Glomerular endothelial cell (primary cell): ENCODE results near the gene LRRC30. TPM values are rescaled to one million over a fixed set of nuclear protein-coding genes. Genes with fewer than 3 reads are reported as not detected.

Experiments used
- DNase-seq: peaks from one replicate; pipeline ENCODE4 v3.0.0-alpha.2; 2011; ENCODE audit warnings: low read depth, low spot score; ENCODE audit errors: extremely low read depth
- total RNA-seq: library from RNA; depleted of rRNA; stranded (reverse); fragments of >200 nt; gene quantifications from 2 replicates; pipeline ENCODE4 v1.2.3, GENCODE V29; 2015

The LRRC30 gene
- total RNA-seq, 1 donor from 2014 or later: not detected

GRCh38 chr18:7236933-7237332 is 6.0 kb downstream of the LRRC30 start:
- DNase-seq: no peak

GRCh38 chr18:7237673-7238272 is 6.9 kb downstream of the LRRC30 start:
- no peak for DNase-seq

GRCh38 chr18:7242926-7243325 is 12.0 kb downstream of the LRRC30 start:
- DNase-seq: no peak

- DNase-seq: no peak
Observed at GRCh38 chr18:7248877-7249276, 18.0 kb downstream of the LRRC30 start.

DNA sequence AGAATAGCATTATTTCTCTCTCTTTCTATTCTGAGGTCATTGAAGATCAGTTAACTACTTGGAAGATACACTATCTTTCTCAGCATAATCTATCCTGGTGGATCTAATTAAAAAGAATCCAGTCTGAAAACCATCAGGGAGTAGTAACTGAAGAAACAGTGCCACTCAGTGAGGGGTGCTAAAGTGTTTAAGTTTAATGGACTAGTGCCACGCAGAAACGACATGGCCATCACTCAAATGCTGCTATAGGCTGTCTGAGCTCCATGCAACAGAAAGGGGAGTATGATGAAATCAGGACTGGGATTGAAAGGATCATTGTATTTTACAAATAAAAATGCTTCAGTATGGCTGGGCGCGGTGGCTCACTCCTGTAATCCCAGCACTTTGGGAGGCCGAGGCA is 23.3 kb downstream of the LRRC30 start:
- DNase-seq: no peak

DNA sequence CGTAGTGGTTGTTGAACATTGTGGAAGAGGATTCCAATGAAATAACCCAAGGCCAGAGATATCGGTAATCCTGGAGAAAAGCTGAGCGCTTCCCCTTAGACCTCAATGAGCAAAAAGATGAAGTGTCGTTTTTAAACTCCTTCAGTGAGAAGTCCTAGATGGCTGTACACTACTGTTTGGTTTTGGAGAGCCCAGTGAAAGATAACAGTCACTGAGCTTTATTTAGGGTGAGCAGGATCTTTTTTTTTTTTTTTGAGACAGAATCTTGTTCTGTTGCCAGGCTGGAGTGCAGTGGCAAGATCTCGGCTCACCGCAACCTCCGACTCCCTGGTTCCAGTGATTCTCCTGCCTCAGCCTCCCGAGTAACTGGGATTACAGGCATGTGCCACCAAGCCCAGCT is 24.2 kb downstream of the LRRC30 start:
- no peak for DNase-seq

DNA sequence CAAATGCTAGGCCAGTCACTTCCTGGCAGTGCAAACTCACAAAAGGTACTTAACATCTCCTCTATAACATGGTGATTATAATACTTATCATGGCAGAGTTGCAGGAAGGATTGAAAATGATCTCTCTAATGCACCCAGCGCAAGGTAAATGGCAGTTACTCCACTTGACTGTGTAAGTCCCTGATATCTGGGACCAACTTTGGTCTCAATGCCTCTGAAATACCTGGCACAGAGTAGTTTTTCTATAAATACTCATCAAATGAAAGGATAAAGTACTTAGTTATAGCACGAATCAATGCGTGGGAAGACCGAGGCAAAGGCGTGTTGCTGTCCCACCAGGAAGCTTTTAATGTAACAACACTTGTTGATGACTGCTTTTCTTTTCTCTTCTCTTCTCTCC is 24.8 kb downstream of the LRRC30 start:
- no peak for DNase-seq

DNA sequence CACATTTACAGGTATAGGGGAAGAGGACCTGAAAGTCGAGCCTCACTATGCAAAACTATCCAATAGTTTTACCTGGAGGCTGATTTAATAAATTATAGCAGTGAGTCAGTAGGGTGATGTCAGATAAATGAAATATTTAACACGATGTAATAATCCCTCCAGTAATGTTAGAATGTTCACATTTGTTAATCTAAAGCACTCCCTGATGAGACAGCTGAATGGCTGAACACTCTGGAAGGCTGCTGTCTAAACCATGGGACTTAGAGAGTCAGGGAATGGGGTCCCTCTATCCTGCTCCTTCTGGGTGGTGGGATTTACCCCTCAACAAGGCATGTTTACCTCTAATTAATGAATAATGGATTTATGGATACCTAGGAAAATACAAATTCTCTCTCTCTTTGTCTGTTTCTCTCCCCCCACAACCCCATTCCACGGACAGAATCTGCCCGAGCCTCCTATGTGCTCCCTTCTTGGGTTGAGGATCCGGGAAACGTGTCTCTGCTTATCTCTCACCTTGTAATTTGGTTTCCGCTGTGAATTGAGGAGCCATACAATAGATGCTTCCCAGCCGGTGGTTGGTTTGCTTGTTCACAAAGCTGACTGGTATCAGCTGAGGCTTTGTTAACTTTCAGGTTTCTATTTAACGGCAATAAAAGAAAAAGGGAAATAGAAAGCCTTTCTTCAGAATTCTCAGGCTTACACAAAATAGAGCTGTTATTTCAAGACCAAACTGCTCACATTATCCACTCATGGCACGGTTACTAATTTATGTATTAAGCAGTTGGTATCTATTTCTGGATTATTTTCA is 25.9 kb downstream of the LRRC30 start:
- no peak for DNase-seq

GRCh38 chr18:7257426-7257740 is 26.5 kb downstream of the LRRC30 start:
- DNase-seq: no peak

DNA sequence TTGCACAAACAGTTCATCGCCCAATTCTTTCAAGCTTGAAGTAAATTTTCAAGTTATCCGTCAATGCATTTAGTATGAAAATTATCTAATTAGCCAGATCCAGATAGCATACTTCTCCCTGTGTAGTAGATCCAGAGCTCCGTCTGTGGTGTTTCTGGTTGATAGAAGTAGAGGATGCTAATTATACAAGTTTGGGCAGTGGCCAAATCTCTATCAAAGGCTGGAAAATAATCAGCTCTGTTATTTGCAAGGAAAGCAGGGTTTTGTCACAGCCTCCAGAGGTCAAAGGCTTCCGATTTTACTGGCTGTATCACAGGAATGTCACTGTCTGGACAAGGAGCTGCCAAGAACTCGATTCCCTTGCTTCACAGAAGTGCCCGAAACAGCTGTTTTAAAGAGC is 28.6 kb downstream of the LRRC30 start:
- no peak for DNase-seq

DNA sequence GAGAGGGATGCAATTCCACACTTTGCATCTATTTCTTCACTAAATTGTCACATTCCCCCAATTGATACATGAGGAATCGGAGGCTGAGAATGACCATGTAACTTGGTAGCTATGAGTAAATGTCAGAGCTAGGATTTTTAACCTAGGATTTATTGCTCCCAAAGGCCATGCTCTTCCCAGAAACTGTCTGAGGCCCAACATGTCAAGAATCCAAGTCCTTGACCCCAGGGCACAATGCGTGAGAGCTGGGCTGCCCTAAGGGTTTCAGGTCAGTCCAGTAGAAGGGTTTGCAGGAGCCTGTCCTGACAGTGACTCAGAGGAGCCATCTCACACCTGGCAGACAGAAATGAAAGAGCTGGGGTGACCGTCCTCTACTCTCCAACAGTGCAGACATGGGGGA is 30.3 kb downstream of the LRRC30 start:
- DNase-seq: no peak

- no peak for DNase-seq
Observed at GRCh38 chr18:7267973-7268372, 37.1 kb downstream of the LRRC30 start.

GRCh38 chr18:7269942-7270341 is 39.1 kb downstream of the LRRC30 start:
- no peak for DNase-seq

DNA sequence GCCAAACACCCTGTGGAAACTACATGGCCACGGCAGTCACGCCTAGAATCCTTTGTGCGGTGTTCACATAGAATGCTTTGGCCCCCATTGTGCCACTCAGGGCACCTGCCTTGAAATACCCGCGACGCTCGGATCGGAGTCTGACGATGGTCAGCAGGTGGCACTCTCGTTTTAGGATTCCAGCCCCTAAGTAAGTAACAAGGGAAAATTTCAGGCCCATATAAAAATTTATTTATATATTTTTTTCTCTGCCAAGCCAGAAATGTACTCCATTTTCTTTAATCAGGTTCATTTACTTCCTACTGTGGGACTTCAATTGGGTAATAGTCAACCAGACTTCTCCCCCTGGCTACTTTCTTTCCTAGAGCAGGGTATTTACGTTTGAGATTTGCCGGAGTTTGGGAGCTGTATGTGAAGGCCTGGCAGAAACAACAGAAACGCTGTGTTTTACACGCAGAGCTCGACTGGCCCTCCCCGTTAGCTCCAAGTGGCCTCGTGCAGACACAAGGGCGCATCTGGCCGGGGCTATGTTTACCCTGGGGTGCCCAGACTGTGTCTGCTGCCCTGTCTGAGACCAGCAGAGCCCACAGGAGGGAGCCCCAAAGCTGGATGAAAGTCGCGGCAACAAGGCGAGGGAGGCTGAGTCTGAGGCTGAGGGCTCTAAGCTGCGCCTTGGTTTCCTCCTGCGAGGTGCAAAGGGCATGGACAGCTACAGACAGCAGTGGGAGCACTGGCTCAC is 41.6 kb downstream of the LRRC30 start:
- DNase-seq: peak; percentile 83

GRCh38 chr18:7273301-7273921 is 42.5 kb downstream of the LRRC30 start:
- peak; percentile 64 for DNase-seq

- no peak for DNase-seq
Observed at GRCh38 chr18:7281579-7281978, 50.7 kb downstream of the LRRC30 start.

Other genes with a start within 250 kb of the LRRC30 start
- 2.5 and 3.1 TPM in 2 replicates for gene LAMA1, start 113.3 kb upstream of the LRRC30 start, total RNA-seq